SIG-M5 (cell line): ENCODE measurements around the gene THAP6.
A peak's percentile ranks its signal among the peaks of the same experiment; 100 is the strongest.
"Not testable (repeated sequence)": the region's sequence is repeated elsewhere in the genome, so short reads cannot be mapped to it uniquely, and the experiment has no call there.

Experiments used
- DNase-seq: peaks from one replicate; lab custom pipeline; 2025; lab: John Stamatoyannopoulos, UW

THAP6 gene

GRCh38 chr4:75514131-75514948 lies at the start of gene THAP6, which contains the start of gene RCHY1:
Gene THAP6 (plus strand): TSS chr4:75514473. CDS start chr4:75515453, 980 bp downstream.
Gene RCHY1 (minus strand): TSS chr4:75514403. CDS start chr4:75514286, 117 bp downstream.
- peak; percentile 74 for DNase-seq

- no peak for DNase-seq
Observed at GRCh38 chr4:75469896-75470295, 44.4 kb upstream of the THAP6 start.

- no peak for DNase-seq
Observed at GRCh38 chr4:75470738-75471137, 43.5 kb upstream of the THAP6 start.

GRCh38 chr4:75477201-75477600 lies 37.1 kb upstream of the THAP6 start:
- no peak for DNase-seq

GRCh38 chr4:75484190-75484589 lies 30.1 kb upstream of the THAP6 start:
- DNase-seq: no peak

GRCh38 chr4:75490155-75490554 lies 24.1 kb upstream of the THAP6 start:
- no peak for DNase-seq

- no peak for DNase-seq
Observed at GRCh38 chr4:75494563-75494962, 19.7 kb upstream of the THAP6 start.

GRCh38 chr4:75495476-75495875 lies 18.8 kb upstream of the THAP6 start:
- no peak for DNase-seq

- no peak for DNase-seq
Observed at GRCh38 chr4:75496406-75496805, 17.9 kb upstream of the THAP6 start.

- no peak for DNase-seq
Observed at GRCh38 chr4:75497133-75497532, 17.1 kb upstream of the THAP6 start.

- no peak for DNase-seq
Observed at GRCh38 chr4:75498041-75498440, 16.2 kb upstream of the THAP6 start.

- DNase-seq: no peak
Observed at GRCh38 chr4:75499900-75500299, 14.4 kb upstream of the THAP6 start.

- DNase-seq: no peak
Observed at GRCh38 chr4:75502671-75503070, 11.6 kb upstream of the THAP6 start.

GRCh38 chr4:75505630-75506029 lies 8.6 kb upstream of the THAP6 start:
- no peak for DNase-seq

- DNase-seq: not testable (repeated sequence)
Observed at GRCh38 chr4:75509592-75509991, 4.7 kb upstream of the THAP6 start.

GRCh38 chr4:75511841-75512240 lies 2.4 kb upstream of the THAP6 start:
- DNase-seq: no peak

- no peak for DNase-seq
Observed at GRCh38 chr4:75512386-75513211, 1.7 kb upstream of the THAP6 start.

GRCh38 chr4:75513526-75514130 lies 645 bp upstream of the THAP6 start:
- no peak for DNase-seq

GRCh38 chr4:75514949-75515612 lies 808 bp downstream of the THAP6 start:
- no peak for DNase-seq

- no peak for DNase-seq
Observed at GRCh38 chr4:75516144-75516543, 1.9 kb downstream of the THAP6 start.

- not testable (repeated sequence) for DNase-seq
Observed at GRCh38 chr4:75519452-75519851, 5.2 kb downstream of the THAP6 start.

GRCh38 chr4:75525086-75525485 lies 10.8 kb downstream of the THAP6 start:
- no peak for DNase-seq
